H7 (cell line): ENCODE data around the gene TUBA8. TPM values are rescaled to one million over a fixed set of nuclear protein-coding genes. Genes with fewer than 3 reads are reported as not detected.
"Not testable (repeated sequence)": the region's sequence is repeated elsewhere in the genome, so short reads cannot be mapped to it uniquely, and the experiment has no call there.

ENCODE experiments used
- DNase-seq: peaks from one replicate; pipeline ENCODE4 v3.0.0; 2012
- H3K27me3 ChIP-seq: 2 replicates; pipeline ENCODE4 v1.6.0; 2011; ENCODE audit warnings: mild to moderate bottlenecking, low read length; ENCODE audit not compliant: control insufficient read depth, insufficient read depth
- H3K36me3 ChIP-seq: replicated peaks from 2 replicates; pipeline ENCODE4 v1.5.1; 2011; ENCODE audit warnings: low read length; ENCODE audit not compliant: control insufficient read depth, insufficient read depth
- H3K4me3 ChIP-seq: 2 replicates; pipeline ENCODE4 v1.5.1; 2011; ENCODE audit warnings: low read depth, mild to moderate bottlenecking, control low read depth, low read length, moderate library complexity; ENCODE audit not compliant: insufficient read depth
- total RNA-seq: library from RNA; depleted of rRNA; stranded (reverse); fragments of >200 nt; shearing (Covaris generic); gene quantifications from 2 replicates; pipeline ENCODE4 v1.2.3, GENCODE V29; 2014

The TUBA8 gene
- total RNA-seq, 1 experiment from 2014 or later: 2.7 TPM

- no peaks in the 10 kb centered on the region for H3K36me3 ChIP-seq
- H3K4me3 ChIP-seq: no peak overlapping the region
- H3K27me3 ChIP-seq: no peaks in the 10 kb centered on the region
- DNase-seq: no peak
Observed at GRCh38 chr22:18119409-18120110, 9.0 kb downstream of the TUBA8 start.

- no peaks in the 10 kb centered on the region for H3K27me3 ChIP-seq
- no peak for DNase-seq
- no peaks in the 10 kb centered on the region for H3K36me3 ChIP-seq
- no peak overlapping the region for H3K4me3 ChIP-seq
Observed at GRCh38 chr22:18120857-18121256, 10.2 kb downstream of the TUBA8 start.

- no peaks in the 10 kb centered on the region for H3K36me3 ChIP-seq
- no peak for DNase-seq
- H3K27me3 ChIP-seq: no peaks in the 10 kb centered on the region
- no peak overlapping the region for H3K4me3 ChIP-seq
Observed at GRCh38 chr22:18121506-18121905, 10.9 kb downstream of the TUBA8 start.

GRCh38 chr22:18121954-18122554 lies 11.4 kb downstream of the TUBA8 start:
- no peaks in the 10 kb centered on the region for H3K36me3 ChIP-seq
- H3K4me3 ChIP-seq: no peak overlapping the region
- H3K27me3 ChIP-seq: no peaks in the 10 kb centered on the region
- DNase-seq: peak; percentile 70

GRCh38 chr22:18123476-18124025 lies 12.9 kb downstream of the TUBA8 start:
- H3K36me3 ChIP-seq, DNase-seq, H3K4me3 ChIP-seq: not testable (repeated sequence)

GRCh38 chr22:18126606-18127005 lies 16.0 kb downstream of the TUBA8 start:
- H3K4me3 ChIP-seq: no peak overlapping the region
- H3K27me3 ChIP-seq: no peaks in the 10 kb centered on the region
- H3K36me3 ChIP-seq: no peaks in the 10 kb centered on the region
- no peak for DNase-seq

More at GRCh38 chr22:18123476-18124025, 12.9 kb downstream of the TUBA8 start:
- H3K27me3 ChIP-seq: not testable (repeated sequence)

GRCh38 chr22:18130018-18130417 lies 19.4 kb downstream of the TUBA8 start:
- DNase-seq: no peak
- Histone ChIP-seq H3K4me3 (no peak overlapping the region), H3K27me3 (no peaks in the 10 kb centered on the region), H3K36me3 (no peaks in the 10 kb centered on the region)

GRCh38 chr22:18130699-18131429 lies 20.3 kb downstream of the TUBA8 start:
- no peaks in the 10 kb centered on the region for H3K27me3 ChIP-seq
- no peak for DNase-seq
- H3K36me3 ChIP-seq: no peaks in the 10 kb centered on the region
- no peak overlapping the region for H3K4me3 ChIP-seq

- no peaks in the 10 kb centered on the region for H3K36me3 ChIP-seq
- H3K4me3 ChIP-seq: no peak overlapping the region
- no peaks in the 10 kb centered on the region for H3K27me3 ChIP-seq
- no peak for DNase-seq
Observed at GRCh38 chr22:18133452-18133851, 22.8 kb downstream of the TUBA8 start.

- Histone ChIP-seq H3K36me3 (no peaks in the 10 kb centered on the region), H3K4me3 (no peak overlapping the region), H3K27me3 (no peaks in the 10 kb centered on the region)
- peak; percentile 57 for DNase-seq
Observed at GRCh38 chr22:18136563-18137320, 26.1 kb downstream of the TUBA8 start.

- not testable (repeated sequence) for H3K36me3 ChIP-seq, DNase-seq, H3K4me3 ChIP-seq, H3K27me3 ChIP-seq
Observed at GRCh38 chr22:18141004-18141403, 30.4 kb downstream of the TUBA8 start.

GRCh38 chr22:18144105-18144504 lies 33.5 kb downstream of the TUBA8 start:
- DNase-seq: no peak
- no peak overlapping the region for H3K4me3 ChIP-seq
- H3K36me3 ChIP-seq: no peaks in the 10 kb centered on the region
- H3K27me3 ChIP-seq: no peaks in the 10 kb centered on the region; the same call in 1 of the 2 replicates

- DNase-seq: no peak
- H3K27me3 ChIP-seq: no peaks in the 10 kb centered on the region; the same call in 1 of the 2 replicates
- no peak overlapping the region for H3K4me3 ChIP-seq
- H3K36me3 ChIP-seq: no peaks in the 10 kb centered on the region
Observed at GRCh38 chr22:18145676-18146388, 35.2 kb downstream of the TUBA8 start.

- DNase-seq: no peak
Observed at GRCh38 chr22:18146389-18146753, 35.8 kb downstream of the TUBA8 start.

More at GRCh38 chr22:18146389-18146753, 35.8 kb downstream of the TUBA8 start:
- no peaks in the 10 kb centered on the region; the same call in 1 of the 2 replicates for H3K27me3 ChIP-seq
- H3K4me3 ChIP-seq: no peak overlapping the region
- no peaks in the 10 kb centered on the region for H3K36me3 ChIP-seq
